SIG-M5 treated with dmso at 0.1 percent for 504 hours (cell line): ENCODE results near the gene PRC1.

Experiments
- DNase-seq: peaks from one replicate; lab custom pipeline; 2025; ENCODE audit not compliant: unreplicated experiment; lab: John Stamatoyannopoulos, UW

PRC1 gene

GRCh38 chr15:90990446-90990845, 3.9 kb downstream of the PRC1 start:
- DNase-seq: no peak

DNA sequence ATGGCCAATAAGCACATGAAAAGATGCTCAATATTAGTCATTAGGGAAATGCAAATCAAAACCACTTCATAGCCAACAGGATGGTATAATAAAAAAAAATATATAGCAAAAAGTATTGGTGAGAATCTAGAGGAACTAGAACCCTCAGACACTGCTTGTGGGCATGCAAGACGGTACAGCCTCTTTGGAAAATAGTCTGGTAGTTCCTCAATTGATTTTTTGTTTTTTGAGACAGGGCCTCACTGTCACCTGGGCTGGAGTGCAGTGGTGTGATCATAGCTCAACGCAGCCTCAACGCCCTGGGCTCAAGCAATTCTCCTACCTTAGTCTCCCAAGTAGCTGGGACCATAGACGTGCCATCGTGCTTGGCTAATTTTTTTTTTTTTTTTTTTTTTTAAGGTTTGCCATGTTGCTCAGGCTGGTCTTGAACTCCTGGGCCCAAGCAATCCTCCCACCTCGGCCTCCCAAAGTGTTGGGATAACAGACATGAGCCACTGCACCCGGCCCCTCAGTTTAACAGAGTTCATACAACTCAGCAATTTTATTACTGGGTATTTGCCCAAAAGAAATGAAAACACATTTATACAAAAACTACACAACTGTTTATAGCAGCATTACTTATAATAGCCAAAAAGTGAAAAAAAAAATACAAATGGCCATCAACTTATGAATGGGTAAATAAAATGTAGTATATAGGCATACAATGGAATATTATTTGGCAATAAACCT, 5.1 kb downstream of the PRC1 start:
- no peak for DNase-seq

- DNase-seq: no peak
These were observed 6.0 kb downstream of the PRC1 start for GRCh38 chr15:90988296-90988695.

- DNase-seq: no peak
These were observed 6.7 kb downstream of the PRC1 start for GRCh38 chr15:90987561-90988141.

GRCh38 chr15:90986790-90987507, 7.4 kb downstream of the PRC1 start:
- DNase-seq: no peak

DNA sequence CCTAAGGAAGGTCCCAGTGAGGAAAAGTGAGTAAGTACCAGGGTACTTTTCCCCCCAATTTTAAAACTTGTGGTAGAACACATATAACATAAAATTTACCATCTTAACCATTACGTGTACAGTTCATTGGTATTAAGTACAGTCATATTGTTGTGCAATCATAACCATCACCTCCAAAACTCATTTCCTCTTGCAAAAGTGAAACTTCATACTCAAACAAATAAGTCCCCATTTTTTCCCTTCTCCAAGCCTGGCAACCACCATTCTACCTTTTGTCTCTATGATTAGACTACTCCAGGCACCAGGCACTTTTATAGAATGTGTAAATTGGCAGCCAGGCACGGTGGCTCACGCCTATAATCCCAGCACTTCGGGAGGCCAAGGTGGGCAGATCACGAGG, 12.2 kb downstream of the PRC1 start:
- DNase-seq: peak; percentile 38

GRCh38 chr15:90981681-90982080, 12.7 kb downstream of the PRC1 start:
- DNase-seq: no peak

- DNase-seq: no peak
These were observed 14.8 kb downstream of the PRC1 start for GRCh38 chr15:90979582-90979981.

- no peak for DNase-seq
These were observed 20.1 kb downstream of the PRC1 start for GRCh38 chr15:90974216-90974615.

- no peak for DNase-seq
These were observed 22.2 kb downstream of the PRC1 start for GRCh38 chr15:90972133-90972532.

DNA sequence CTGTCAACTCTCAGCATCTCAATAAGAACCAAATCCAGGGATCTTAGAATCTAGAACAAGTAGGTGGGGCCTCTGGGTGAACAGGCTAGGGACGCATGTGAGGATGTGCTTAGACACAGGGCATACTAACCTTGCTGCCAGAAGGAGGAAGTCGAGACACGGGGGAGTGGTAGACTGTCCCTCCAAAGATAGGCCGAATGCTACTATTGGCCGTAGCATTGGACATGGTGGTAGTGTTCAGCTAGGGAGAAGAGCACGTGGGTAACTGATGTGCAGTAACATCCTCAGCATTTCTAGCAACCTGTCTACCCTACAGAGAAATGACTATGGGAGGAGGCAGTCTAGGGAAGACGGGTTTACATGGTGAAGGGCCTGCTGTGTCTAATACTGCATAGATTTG, 24.1 kb downstream of the PRC1 start:
- DNase-seq: no peak

DNA sequence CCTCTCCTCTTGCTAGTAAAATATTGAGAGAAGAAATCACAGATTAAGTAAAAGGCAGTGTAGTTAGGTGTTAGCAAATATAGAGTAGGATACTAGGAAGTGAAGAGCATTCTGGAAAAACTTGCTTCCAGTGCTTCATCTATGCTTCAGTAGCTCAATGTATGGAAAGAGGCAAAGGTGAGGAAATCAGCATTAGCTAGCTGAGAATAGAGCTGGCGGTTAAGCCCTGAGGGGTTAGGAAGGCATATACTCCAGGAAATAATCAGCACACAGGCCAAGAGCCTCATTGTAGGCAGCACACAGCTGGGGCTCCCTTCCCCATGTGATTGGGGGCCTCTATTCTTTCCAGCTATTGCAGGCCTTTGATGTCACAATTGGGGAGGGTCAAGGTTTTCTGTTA, 25.9 kb downstream of the PRC1 start:
- DNase-seq: no peak

DNA sequence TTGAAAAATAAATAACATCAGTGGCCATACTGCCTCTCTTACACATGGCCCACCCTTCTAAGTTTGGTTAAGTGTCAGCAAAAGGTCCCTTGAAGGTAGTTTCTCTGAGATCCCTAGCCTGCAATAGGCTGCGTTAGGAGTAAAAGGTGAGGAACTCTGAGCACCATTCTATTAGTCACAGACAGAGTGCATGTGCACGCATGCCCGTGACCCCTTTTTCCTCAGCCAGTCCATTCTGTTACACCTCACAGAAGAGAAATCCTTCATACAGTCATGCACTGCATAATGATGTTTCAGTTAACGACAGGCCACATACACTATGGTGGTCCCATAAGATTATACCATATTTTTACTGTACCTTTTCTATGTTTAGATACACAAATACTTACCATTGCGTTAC, 27.1 kb downstream of the PRC1 start:
- DNase-seq: no peak

DNA sequence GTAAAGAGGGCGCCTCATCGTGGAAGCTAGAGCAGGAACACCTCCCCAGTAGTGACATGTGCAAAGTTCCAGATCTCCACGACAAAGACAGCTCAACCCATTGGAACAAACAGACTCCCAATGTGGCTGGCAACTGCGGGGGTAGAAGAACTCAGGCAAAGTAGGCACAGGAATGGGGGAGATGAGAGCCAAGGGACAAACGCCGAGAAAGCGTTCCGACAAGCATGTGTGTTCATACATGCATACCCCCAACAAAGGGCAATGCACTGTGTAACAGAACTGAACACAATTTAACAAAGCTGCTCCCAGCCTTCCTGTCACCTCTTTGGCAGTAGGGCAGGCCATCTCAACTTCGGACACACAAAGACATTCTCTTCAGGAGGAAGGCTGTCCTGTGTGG, 28.1 kb downstream of the PRC1 start:
- no peak for DNase-seq

DNA sequence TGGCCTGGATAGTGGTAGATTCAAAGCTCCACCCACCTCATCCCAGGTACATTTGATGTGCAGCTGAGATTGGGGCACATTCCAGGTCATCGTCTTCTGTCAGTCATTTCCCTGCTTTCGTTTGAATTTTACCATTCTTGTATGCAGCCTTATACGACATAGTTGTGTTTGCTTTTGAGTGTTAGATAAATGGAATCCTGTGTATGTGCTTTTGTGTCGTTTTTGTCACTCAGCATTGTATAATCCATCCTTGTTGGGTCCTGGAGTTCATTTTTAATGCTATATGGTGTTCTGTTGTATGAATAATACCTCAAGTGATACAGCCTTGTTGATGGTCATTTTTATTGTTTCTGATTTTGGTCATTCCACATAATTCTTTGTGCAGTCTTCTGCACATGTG, 32.3 kb downstream of the PRC1 start:
- DNase-seq: no peak

DNA sequence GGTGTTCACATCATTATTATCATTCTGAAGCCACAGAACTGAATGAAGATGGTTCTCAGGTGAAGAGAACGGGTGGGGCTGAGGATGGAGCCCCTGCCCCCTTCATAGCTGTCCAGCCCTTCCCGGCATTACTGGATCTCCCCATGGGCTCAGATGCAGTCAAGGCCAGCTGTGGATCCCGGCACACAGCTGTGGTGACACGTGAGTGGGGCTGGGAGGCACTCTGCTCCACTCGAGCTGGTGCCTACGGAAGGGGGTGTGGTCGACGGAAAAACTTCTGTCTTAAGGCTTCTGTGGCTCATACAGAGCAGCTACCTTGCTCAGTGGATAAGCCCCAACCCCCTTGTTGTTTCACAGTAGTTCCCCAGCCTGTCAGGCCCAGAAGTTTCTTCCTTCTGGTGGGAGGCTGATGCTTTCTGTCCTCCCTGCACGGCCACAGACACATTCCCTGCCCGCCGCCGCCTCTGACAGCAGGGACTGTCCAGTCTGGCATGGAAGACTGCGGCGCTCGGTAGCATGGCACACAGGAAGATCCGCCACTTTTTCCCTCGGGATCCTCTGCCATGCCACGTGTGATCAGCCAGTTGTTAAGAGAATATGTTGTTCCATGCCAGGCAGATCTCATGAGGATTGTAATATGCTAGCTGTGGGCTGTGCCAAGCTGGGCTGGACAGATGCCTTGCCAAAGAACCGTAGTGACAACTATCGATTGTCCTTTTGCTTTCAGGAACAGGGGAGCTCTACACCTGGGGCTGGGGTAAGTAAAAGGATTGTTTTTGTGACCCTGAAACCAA, 33.8 kb downstream of the PRC1 start:
- no peak for DNase-seq

GRCh38 chr15:90959894-90960293, 34.4 kb downstream of the PRC1 start:
- no peak for DNase-seq

- no peak for DNase-seq
These were observed 35.2 kb downstream of the PRC1 start for GRCh38 chr15:90959028-90959595.

- DNase-seq: no peak
These were observed 36.5 kb downstream of the PRC1 start for GRCh38 chr15:90957791-90958190.

- DNase-seq: no peak
These were observed 37.1 kb downstream of the PRC1 start for GRCh38 chr15:90957031-90957790.
